Activated CD4-positive, alpha-beta T cell treated with anti-CD3 and anti-CD28 coated beads, Interleukin-10, Interleukin-2, amounts not matched to agents 100 ng/mL and 50 ng/mL, durations not matched to agents 16 hours and 8 hours (primary cell): ENCODE results near the gene CD6.

Experiments
- DNase-seq: peaks from one replicate; pipeline ENCODE4 v3.0.0-alpha.2; 2020

CD6 gene

GRCh38 chr11:60987577-60988277 lies 16.2 kb downstream of the CD6 start:
- peak; percentile 87 for DNase-seq

GRCh38 chr11:60988658-60989057 lies 17.2 kb downstream of the CD6 start:
- no peak for DNase-seq

- no peak for DNase-seq
These were observed 17.7 kb downstream of the CD6 start for GRCh38 chr11:60989093-60989650.

- DNase-seq: no peak
These were observed 20.0 kb downstream of the CD6 start for GRCh38 chr11:60991457-60991856.

- no peak for DNase-seq
These were observed 21.4 kb downstream of the CD6 start for GRCh38 chr11:60992842-60993409.

GRCh38 chr11:60993615-60994014 lies 22.1 kb downstream of the CD6 start:
- peak; percentile 55 for DNase-seq

GRCh38 chr11:60994541-60995080 lies 23.1 kb downstream of the CD6 start:
- DNase-seq: peak; percentile 63

GRCh38 chr11:60995798-60996197 lies 24.3 kb downstream of the CD6 start:
- no peak for DNase-seq

GRCh38 chr11:60996381-60997138 lies 25.1 kb downstream of the CD6 start:
- no peak for DNase-seq

- DNase-seq: no peak
These were observed 28.9 kb downstream of the CD6 start for GRCh38 chr11:61000426-61000825.

- DNase-seq: no peak
These were observed 30.5 kb downstream of the CD6 start for GRCh38 chr11:61001931-61002330.

GRCh38 chr11:61002598-61002997 lies 31.1 kb downstream of the CD6 start:
- no peak for DNase-seq

GRCh38 chr11:61004180-61004611 lies 32.7 kb downstream of the CD6 start:
- DNase-seq: peak; percentile 52

GRCh38 chr11:61004761-61005181 lies 33.3 kb downstream of the CD6 start:
- peak; percentile 54 for DNase-seq

GRCh38 chr11:61007383-61007955 lies 36.0 kb downstream of the CD6 start:
- DNase-seq: no peak

- DNase-seq: no peak
These were observed 36.7 kb downstream of the CD6 start for GRCh38 chr11:61007956-61008896.

GRCh38 chr11:61008971-61009370 lies 37.5 kb downstream of the CD6 start:
- no peak for DNase-seq

GRCh38 chr11:61009392-61010275 lies 38.2 kb downstream of the CD6 start:
- no peak for DNase-seq

- no peak for DNase-seq
These were observed 39.2 kb downstream of the CD6 start for GRCh38 chr11:61010466-61011228.
